GM18517 (cell line): ENCODE measurements around the gene WDR38.
A peak's percentile ranks its signal among the peaks of the same experiment; 100 is the strongest.

Experiments
- ATAC-seq: cut with Tn5 transposase; IDR thresholded peaks from one replicate; pipeline ENCODE4 v1.9.1; 2021; ENCODE audit warnings: mild to moderate bottlenecking, moderate library complexity; ENCODE audit not compliant: unreplicated experiment

WDR38 gene, protein sequence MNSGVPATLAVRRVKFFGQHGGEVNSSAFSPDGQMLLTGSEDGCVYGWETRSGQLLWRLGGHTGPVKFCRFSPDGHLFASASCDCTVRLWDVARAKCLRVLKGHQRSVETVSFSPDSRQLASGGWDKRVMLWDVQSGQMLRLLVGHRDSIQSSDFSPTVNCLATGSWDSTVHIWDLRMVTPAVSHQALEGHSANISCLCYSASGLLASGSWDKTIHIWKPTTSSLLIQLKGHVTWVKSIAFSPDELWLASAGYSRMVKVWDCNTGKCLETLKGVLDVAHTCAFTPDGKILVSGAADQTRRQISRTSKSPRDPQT

DNA sequence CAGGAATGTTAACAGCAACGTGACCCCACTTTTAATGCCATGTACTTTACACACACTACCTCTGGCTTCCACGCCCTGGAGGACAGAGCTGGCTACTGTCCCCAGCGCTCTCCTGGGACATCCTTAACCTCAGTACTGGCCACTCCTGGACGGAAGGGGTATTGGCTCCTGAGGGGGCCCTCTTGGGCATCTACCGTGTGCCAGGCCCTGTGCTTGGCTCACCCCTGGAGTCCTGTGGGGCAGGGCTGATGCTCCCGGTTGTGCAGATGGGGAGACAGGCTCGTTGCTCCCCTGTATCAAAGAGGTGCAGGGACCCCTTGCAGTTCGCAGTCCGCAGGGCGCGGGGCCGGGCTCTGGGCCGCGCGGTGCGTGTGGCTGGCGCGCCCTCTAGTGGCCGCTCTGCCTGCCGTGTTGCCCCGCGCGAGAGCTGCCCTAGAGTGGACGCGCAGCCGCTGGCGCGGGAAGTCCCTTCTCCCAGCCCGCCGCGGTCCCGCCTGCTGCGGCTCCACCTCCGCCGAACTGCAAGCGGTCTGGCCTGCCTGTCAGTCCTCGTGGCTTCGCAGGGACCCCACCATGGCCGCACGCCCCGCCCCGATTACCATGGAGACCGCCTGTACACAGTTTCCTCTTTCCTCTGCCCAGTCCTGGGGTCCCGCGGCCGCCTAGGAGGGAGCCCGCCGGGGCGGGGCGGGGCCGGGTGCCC lies at the start of gene WDR38:
Gene WDR38, plus strand, starts transcription at position 632 of the 703 bp plus-strand sequence. CDS start 72 bp downstream, outside the sequence.
- ATAC-seq: peak; percentile 61

DNA sequence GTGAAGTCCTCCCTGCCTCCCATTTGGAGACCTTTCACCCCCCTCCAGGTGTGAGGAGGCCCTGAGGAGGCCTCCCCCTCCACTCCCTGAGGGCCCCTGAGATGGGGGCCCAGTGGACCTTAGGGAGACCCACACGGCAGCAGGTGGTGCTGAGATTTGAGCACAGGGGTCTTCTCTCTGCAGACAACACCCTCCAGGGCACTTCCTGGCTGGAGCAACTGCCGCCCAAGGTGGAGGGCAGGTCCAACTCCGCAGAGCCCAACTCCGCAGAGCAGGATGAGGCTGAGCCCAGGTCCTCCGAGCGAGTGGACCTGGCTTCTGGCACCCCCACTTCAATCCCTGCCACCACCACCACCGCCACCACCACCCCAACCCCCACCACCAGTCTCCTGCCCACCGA lies 49.3 kb upstream of the WDR38 start:
- no peak for ATAC-seq

DNA sequence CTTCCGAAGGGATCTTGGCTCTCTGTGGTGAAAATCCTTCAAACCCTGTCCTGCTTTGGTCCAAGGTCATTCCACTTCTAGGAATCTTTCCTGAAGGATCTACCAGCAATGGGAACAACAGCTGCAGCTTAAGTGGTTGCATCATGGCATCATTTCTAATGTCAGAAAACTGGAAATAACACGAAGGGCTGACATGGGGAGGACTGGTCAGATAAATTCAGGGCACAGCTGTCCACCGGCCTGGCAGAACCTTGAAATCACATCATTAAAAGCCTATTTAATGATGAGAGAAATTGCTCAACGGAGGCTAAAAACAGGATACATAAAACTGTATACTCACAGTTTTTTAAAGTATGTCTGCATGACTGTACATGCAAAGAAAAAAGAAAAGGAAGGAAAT lies 48.1 kb upstream of the WDR38 start:
- no peak for ATAC-seq

DNA sequence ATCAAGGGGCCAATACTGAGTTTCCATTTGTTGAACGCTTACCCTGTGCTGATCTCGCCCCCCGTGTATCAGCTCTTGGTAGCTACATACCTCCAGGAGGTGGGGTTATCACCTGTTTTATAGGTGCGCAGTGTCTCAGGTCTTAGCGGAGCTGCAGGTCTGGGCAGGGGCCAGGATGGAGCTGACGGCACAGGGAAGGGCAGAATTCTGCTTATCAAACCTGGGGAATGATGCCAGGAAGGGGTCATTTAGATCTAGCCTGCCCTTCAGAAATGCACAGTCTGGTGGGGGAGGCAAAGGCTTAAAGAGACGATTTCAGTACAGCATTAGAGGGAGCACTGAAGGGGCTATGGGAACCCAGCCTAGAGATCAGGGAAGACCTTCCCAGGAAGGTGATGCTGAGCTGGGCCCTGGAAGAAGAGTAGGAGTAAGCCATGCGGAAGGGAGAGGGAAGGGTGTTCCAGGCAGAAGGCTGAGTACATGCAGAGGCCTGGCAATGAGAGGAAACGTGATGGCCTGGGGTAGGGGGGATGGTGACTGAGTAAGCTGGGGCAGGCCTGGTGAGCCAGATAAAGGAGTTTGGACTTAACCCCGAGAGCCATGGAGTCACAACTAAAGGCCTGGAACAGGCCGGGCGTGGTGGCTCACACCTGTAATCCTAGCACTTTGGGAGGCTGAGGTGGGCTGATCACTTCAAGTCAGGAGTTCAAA lies 44.9 kb upstream of the WDR38 start:
- no peak for ATAC-seq

DNA sequence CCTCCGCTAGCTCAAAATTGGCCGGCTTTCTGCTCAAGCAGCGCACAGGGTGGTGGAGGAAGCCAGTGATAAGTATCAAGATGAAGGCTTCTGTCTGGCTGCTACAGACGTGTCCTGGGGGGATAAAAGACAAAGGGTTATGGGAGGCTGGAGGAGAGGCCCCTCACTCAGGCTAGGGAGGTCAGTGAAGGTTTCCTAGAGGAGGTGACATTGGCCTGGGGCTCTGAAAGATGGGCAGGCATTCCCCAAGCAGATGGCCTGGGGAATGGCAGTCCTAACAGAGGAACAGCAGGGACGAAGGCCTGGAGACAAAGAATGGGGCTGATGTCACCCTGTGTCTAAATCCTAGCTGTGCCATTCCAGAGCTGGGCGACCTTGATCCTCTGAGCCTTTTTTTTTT lies 44.0 kb upstream of the WDR38 start:
- ATAC-seq: no peak

DNA sequence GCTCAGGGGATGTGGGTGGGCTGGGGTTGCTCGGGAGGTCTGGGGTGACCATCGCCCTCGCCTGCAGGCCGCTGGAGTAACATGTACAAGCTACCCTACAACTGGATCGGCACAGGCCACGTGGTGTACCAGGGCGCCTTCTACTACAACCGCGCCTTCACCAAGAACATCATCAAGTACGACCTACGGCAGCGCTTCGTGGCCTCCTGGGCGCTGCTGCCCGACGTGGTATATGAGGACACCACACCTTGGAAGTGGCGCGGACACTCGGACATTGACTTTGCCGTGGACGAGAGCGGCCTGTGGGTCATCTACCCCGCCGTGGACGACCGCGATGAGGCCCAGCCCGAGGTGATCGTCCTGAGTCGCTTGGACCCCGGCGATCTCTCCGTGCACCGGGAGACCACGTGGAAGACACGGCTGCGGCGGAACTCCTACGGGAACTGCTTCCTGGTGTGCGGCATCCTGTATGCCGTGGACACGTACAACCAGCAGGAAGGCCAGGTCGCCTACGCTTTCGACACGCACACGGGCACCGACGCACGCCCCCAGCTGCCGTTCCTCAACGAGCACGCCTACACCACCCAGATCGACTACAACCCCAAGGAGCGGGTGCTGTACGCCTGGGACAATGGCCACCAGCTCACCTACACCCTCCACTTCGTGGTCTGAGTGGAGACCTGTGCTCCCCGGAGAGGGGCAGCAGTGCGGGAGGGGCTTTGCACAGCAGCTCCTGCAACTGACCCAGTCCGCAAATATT lies 43.3 kb upstream of the WDR38 start:
- no peak for ATAC-seq

DNA sequence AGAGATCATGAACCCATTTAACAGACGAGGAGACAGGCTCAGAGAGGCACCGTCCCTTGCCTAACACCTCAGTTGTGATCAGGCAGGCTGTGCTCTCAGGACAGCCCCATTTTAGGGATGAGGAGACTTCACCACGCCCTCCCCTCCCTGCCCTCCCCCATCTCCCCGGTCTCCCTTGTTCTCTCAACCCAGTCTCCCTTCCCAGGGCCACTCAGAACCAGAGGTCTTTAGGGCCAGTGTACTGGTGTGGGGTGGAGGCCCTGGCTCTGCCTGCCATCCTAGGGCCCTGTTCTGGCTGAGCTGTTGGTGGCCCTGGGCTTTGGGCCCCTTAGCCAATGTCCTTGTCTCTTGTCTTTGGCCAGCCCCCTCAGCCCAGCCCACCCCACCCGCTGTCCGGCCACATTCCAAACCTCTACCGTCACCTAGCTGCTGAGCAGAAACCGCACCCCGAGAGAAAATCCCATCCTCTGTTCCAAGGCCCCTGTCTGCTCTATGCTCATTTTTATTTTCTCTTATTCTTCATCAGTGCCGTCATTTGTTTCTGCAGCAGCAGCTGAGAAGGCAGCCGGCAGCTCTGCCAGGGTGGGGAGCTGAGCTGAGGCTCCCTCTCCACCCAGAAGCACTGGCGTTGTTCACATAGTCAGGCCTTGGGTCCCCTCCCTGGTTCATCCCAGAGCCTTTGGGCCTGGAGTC lies 42.5 kb upstream of the WDR38 start:
- no peak for ATAC-seq

DNA sequence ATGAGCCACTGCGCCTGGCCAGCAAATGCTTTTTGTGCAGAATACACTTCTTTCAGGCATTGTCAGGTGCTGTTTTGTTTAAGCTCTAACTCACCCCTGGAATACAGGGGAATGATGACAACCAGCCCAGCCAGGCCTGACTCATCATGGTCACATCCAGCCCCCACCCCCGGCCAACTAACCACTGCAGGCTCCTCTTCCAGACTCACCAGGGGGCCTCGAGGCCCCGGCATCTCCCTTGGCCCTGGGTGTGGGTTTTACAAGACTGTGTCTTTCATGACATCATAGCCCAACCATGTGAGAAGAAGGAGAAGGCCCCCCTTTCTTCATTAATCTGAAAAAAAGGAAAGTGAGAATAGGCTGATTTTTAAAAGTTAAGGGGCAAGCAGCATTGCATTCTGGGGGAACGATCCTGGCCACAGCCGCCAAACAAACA lies 40.8 kb upstream of the WDR38 start:
- ATAC-seq: no peak

DNA sequence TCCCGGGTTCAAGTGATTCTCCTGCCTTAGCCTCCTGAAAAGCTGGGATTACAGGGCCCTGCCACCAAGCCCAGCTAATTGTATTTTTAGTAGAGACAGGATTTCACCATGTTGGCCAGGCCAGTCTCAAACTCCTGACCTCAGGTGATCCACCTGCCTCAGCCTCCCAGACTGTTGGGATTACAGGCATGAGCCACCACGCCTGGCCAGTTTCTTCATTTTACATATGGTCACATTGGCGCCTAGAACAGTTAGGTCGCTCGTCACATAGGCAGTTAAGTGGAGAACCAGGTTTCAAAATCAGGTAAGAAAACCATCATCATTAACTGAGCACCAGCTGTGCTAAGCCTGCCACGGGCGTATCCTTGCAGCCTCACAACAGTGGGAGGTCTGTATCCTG lies 40.2 kb upstream of the WDR38 start:
- no peak for ATAC-seq

DNA sequence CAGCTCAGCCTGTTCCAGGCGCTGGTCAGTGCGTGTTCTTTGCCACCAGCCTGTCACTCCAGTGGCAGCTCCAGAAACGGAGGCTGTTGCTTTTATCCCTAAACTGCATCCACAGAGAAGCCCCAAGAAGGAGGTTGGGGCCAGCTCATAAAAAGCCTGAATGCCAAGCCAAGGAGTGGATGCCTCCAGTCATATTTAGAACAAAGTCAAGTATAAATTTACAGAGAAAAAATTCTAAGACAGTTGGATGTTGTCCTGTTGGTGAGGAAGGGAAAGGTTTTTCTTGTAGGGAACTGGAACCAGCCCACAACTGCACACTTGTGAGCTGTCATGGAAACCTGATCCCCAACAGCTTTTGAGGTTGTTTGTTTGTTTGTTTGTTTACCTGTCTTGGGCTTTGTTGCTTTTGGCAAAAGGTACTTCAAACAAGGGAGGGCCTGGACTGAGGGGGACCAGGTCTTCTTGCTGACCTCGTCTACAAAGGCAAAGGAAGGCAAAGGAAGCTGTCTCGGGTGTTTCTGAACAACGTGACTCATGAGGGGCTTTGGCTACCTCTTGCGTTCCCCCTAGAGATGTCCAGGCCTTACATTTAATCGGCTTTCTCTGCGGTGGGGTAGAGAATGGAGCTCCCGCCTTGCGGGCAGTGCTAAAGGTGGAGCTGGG lies 39.6 kb upstream of the WDR38 start:
- ATAC-seq: no peak

DNA sequence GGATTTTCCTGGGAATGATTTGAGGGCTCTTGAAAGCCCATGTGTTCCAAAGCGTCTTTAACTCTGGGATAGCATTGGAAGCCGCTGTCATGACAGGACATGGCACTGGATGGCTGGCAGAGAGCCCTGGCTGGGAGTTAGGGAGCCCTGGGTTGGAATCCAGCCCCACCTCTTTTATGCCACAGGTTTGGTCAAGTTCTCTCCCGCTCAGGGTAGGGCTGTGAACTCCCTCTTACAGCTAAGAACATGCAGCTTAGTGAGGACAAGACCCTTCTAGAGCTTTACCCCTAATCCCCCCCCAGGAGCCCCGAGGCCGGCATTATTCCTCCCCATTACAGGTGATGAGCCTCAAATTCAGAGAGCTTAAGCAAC lies 39.1 kb upstream of the WDR38 start:
- ATAC-seq: no peak

DNA sequence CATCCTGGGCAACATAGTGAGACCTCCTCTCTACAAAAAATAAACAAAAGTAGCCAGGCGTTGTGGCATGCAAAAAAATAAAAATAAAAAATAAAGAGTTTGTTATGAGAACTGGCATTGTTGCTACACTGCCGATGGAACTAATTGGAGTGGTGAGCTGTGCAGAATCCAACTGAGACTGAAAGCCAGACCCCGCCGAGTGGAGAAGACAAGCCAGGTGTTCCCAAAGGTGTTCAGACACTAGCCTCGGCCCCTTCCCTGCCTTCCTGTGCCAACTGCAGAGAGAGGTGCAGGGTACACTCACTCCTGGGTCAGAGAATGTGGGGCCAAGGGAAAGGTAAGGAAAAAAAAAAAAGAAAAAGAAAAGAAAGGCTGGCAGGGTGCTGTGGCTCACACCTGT lies 37.7 kb upstream of the WDR38 start:
- no peak for ATAC-seq

DNA sequence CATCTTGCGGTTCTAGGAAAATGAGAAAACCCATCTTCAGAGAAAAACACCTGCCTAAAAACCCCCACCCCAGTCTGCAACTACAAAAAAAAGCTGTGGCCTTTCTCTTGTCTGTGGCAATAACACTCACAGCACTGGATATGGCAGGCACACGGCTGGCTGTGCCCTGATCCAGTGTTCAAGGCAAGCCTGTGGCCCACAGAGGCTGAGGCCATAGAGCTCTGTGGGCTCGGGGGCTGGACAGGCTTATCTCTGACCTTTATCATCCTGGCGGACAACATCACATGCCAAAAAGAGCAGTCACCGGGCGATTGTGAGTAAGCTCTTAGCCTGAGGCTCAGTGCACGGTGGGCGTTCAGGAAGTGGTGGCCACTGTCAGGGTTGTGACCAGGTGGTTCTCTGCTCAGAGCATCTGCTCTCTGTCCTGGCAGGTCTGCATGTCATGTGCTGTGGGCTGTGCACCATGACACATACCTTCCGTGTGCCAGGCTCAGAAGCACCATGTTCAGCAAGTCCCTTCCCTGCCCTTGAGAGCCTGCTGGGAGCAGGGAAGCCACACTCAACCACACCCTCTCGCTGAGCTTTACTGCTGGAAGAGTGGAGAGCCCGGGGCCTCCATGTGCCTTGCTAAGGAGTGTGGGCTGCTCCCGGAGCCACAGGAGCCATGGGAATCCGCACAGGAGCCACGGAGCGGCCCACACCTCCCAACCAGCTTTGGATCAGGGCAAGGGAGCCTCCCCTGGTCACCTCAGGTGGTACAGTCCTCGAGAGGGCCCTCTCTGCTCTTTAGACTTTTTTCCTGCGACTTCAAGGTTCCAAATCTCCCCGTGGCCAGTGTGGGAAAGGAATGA lies 34.6 kb upstream of the WDR38 start:
- ATAC-seq: no peak

DNA sequence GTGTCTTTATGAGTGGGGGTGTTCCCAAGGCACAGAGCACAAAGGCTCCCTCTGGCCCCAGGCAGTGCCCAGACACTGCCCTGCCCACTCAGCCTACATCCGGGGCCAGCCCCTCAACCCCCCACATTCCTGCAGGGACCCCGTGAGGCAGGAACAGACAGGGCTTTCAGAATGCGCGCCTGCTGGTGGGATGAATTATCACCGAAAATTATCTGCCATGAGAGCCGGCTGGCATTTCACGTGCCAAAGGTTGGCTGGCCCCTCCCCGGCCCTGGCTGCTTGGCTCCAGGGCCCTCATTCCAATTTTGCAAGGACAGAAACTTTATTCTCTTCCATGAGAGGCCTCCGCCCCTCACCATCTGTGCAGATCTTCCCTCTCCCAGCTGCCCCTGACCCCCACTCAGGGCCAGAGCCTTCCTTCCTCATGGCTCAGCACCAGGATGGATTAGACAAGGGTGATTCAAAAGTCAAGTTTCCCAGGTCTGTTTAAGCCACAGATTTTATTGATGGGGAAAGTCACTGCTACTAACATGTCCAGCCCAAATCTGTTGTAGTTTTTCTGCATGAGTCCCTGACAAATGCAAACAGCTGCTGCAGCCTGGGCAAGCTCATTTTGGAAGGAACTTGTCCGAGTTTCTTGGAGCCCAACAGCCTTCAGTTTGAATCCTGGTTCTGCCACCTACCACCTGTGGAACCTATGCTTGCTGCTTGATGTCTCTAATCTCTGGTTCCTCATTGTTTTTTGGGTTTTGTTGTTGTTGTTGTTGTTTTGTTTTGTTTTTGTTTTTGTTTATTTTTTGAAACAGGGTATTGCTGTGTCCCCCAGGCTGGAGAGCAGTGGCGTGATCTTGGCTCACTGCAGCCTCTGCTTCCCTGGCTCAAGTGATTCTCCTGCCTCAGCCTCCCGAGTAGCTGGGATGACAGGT lies 32.3 kb upstream of the WDR38 start:
- no peak for ATAC-seq

DNA sequence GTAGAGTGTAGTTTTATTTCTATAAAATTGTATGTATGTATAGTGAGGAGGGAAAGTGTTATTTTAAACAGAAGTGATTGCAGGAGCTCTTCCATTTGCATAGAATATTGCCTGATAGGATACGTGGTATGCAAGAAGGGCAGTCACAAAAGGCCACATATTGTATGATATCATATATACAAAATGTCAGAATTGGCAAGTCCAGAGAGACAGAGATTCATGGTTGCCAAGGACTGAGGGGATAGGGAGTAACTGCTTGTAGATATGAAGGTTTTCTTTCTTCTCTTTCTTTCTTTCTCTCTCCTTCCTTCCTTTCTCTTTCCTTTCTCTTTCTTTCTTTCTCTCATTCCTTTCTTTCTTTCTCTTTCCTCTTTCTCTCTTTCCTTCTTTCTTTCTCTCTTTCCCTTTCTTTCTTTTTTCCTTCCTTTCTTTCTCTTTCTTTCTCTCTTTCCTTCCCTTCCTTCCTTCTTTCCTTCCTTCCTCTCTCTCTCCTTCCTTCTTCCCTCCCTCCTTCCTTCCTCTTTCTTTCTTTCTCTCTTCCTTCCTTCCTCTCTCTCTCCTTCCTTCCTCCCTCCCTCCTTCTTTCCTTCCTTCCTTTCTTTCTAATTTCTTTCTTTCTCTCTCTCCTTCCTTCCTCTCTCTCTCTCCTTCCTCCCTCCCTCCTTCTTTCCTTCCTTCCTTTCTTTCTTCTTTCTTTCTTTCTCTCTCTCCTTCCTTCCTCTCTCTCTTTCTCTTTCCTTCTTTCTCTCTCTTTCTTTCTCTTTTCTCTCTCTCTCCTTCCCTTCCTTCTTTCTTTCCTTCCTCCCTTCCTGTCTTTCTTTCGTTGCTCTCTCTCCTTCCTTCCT lies 24.5 kb upstream of the WDR38 start:
- no peak for ATAC-seq

DNA sequence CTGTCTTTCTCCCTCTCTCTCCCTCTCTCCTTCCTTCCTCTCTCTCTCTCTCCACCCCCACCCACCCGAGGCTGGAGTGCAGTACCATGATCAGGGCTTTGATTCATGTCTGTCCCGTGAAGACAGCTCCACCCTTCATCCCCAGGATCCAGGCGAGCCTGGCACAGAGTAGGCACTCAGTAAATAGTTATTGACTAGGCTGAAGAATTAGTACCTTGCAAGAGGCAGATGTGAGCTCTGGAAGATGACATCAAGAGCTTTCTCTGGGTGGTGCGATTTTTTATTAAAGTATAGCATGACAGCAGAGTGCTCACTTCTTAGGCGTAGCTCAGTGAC lies 24.0 kb upstream of the WDR38 start:
- no peak for ATAC-seq

DNA sequence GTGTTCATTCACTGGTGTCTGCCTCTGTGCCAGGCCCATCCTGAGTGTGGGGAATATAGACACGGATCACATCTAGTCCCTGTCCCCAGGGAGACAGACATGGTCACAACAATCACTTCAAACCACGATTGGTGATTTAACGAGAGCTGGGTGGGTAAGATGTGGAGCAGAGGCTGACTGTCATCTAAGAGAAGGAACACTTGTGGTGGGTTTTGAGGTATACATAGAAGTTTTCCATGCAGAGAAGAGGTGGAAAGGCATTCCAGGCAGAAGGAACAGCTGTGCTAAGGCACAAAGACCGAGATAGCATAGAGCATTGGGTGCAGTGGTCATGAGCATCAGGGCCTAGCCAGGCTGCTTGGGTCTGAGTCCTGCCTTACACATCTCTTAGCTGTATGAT lies 22.7 kb upstream of the WDR38 start:
- no peak for ATAC-seq
